NCI-H526 treated with DMSO at 0.1 percent for 48 hours (cell line): ENCODE measurements around the gene GPT2.
"Not testable (repeated sequence)": the region's sequence is repeated elsewhere in the genome, so short reads cannot be mapped to it uniquely, and the experiment has no call there.

Experiments
- DNase-seq: peaks from one replicate; lab custom pipeline; 2025; lab: John Stamatoyannopoulos, UW

Gene GPT2

GRCh38 chr16:46920402-46921068, 36.4 kb downstream of the GPT2 start:
- DNase-seq = no peak

- DNase-seq = no peak
These were observed 38.1 kb downstream of the GPT2 start for GRCh38 chr16:46922239-46922638.

GRCh38 chr16:46923513-46924295, 39.5 kb downstream of the GPT2 start:
- no peak for DNase-seq

- no peak for DNase-seq
These were observed 40.2 kb downstream of the GPT2 start for GRCh38 chr16:46924402-46924801.

GRCh38 chr16:46926470-46927225, 42.5 kb downstream of the GPT2 start:
- DNase-seq = no peak

GRCh38 chr16:46927273-46927672, 43.1 kb downstream of the GPT2 start:
- no peak for DNase-seq

GRCh38 chr16:46928811-46929210, 44.6 kb downstream of the GPT2 start:
- no peak for DNase-seq

- no peak for DNase-seq
These were observed 45.5 kb downstream of the GPT2 start for GRCh38 chr16:46929378-46930332.

GRCh38 chr16:46930861-46931260, 46.7 kb downstream of the GPT2 start:
- DNase-seq = no peak

- no peak for DNase-seq
These were observed 48.6 kb downstream of the GPT2 start for GRCh38 chr16:46932802-46933201.

- no peak for DNase-seq
These were observed 53.4 kb downstream of the GPT2 start for GRCh38 chr16:46937536-46937935.

GRCh38 chr16:46944713-46945112, 60.6 kb downstream of the GPT2 start:
- not testable (repeated sequence) for DNase-seq

GRCh38 chr16:46947900-46948547, 63.9 kb downstream of the GPT2 start:
- peak; percentile 8 for DNase-seq

- no peak for DNase-seq
These were observed 64.5 kb downstream of the GPT2 start for GRCh38 chr16:46948548-46949166.

- DNase-seq = no peak
These were observed 65.2 kb downstream of the GPT2 start for GRCh38 chr16:46949241-46949892.

GRCh38 chr16:46950009-46950408, 65.8 kb downstream of the GPT2 start:
- DNase-seq = no peak

- DNase-seq = no peak
These were observed 70.4 kb downstream of the GPT2 start for GRCh38 chr16:46954562-46954961.

- DNase-seq = no peak
These were observed 77.5 kb downstream of the GPT2 start for GRCh38 chr16:46961373-46962353.

GRCh38 chr16:46962629-46963028, 78.5 kb downstream of the GPT2 start:
- no peak for DNase-seq
